Endometrial microvascular endothelial cells (primary cell): Measurements from ENCODE around the gene ZNF331. TPM values are rescaled to one million over a fixed set of nuclear protein-coding genes. Genes with fewer than 3 reads are reported as not detected.

Source experiments
- in situ Hi-C: cut with HindIII; loops from 2 replicates; pipeline ENCODE4 v1.10.0; 2017; ENCODE audit warnings: low sequenced_read_pairs, low pct_unique_long_range_greater_than_20kb; ENCODE audit errors: inconsistent ontology term
- total RNA-seq: library from RNA; depleted of rRNA; stranded (reverse); fragments of >200 nt; gene quantifications from one replicate; pipeline ENCODE4 v1.2.3, GENCODE V29; 2015; ENCODE audit errors: inconsistent ontology term

ZNF331 gene
- total RNA-seq, 1 donor from 2014 or later: 4.7 TPM

GRCh38 chr19:53519446-53519845 is 18.5 kb upstream of the ZNF331 start:
- in situ Hi-C loops: no loop called here

GRCh38 chr19:53520163-53520546 is 17.8 kb upstream of the ZNF331 start:
- in situ Hi-C loops: no loop called here

- in situ Hi-C loops: no loop called here
These were observed 17.2 kb upstream of the ZNF331 start for GRCh38 chr19:53520547-53521372.

- in situ Hi-C loops: no loop called here
These were observed 16.4 kb upstream of the ZNF331 start for GRCh38 chr19:53521373-53522202.

GRCh38 chr19:53525922-53526321 is 12.0 kb upstream of the ZNF331 start:
- in situ Hi-C loops: no loop called here

GRCh38 chr19:53530622-53531021 is 7.3 kb upstream of the ZNF331 start:
- in situ Hi-C loops: no loop called here

- in situ Hi-C loops: no loop called here
These were observed 6.5 kb upstream of the ZNF331 start for GRCh38 chr19:53531457-53531856.

- in situ Hi-C loops: no loop called here
These were observed 5.6 kb upstream of the ZNF331 start for GRCh38 chr19:53532362-53532761.

- in situ Hi-C loops: no loop called here
These were observed 1.8 kb upstream of the ZNF331 start for GRCh38 chr19:53536225-53536548.

- in situ Hi-C loops: no loop called here
These were observed 824 bp upstream of the ZNF331 start for GRCh38 chr19:53537121-53537520.

DNA sequence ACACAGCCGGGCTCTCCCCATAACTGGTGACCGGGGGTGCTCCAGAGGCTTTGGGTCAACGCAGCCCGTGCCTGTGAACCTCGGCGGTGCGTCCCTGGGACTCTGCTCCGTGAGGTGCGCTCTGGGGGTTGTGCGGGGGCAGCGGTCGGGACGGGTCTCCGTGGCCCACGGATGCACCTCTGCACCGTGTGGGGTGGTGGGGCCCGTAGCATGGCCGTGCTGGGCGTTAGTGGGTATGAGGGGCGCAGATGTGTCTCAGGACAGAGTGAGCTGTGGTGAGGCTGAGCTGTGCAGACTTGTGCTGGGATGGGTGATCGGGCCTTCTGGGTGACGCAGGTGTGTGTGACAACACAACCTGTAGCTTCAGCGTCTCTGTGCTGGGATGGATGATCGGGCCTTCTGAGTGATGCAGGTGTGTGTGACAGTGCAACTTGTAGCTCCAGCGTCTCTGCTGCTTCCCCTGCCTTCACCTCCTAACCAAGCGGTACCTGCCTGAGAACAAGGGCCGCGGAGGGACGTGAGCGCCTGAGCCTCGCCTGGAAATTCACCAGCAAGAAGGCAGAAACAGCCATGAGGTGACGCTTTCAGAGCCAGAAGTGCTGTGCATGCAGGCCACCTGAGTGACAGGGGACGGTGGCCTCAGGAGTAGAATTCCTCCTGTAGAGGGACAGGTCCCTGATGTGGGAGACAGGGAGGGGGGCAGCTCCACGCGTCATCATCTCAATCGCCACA is 599 bp downstream of the ZNF331 start:
- in situ Hi-C loops: no loop called here

- in situ Hi-C loops: no loop called here
These were observed 2.1 kb downstream of the ZNF331 start for GRCh38 chr19:53540091-53540490.

GRCh38 chr19:53541971-53542370 is 4.0 kb downstream of the ZNF331 start:
- in situ Hi-C loops: no loop called here

DNA sequence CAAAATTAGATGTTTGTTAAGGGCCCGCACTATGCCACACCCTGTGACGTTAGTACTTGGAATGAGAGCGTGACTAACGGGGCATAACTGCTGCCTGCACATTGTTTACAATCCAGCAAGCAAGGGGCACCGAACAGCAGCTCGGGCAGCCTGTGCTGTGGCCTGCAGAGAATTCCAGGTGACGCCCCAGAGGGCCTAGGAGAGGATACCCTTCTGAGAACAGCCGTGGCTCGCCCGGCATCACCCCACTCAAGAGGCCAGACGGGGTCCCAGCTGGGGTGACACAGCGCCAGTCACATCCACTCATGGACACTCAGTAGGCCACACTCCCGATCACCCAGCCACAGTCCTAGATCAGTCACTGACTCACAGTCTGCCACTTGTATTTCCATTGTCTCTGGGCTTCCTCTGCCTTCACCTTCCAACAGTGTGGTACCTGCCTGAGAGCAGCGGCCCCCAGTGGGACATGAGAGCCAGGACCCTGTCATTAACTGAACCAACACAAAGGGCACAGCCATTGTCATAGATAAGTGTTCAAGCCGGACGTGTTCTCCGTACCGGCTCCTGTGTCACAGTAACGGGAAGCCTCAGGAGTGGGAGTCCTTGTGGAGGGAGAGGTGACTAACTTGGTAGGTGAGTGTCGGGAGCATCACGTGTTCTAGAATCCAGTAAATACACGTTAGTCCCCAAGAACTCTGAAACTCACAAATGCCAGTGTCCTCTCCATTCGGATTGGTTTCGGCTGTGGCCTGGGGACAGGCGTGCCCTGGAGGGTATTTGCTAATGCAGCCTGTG is 7.5 kb downstream of the ZNF331 start:
- in situ Hi-C loops: no loop called here

DNA sequence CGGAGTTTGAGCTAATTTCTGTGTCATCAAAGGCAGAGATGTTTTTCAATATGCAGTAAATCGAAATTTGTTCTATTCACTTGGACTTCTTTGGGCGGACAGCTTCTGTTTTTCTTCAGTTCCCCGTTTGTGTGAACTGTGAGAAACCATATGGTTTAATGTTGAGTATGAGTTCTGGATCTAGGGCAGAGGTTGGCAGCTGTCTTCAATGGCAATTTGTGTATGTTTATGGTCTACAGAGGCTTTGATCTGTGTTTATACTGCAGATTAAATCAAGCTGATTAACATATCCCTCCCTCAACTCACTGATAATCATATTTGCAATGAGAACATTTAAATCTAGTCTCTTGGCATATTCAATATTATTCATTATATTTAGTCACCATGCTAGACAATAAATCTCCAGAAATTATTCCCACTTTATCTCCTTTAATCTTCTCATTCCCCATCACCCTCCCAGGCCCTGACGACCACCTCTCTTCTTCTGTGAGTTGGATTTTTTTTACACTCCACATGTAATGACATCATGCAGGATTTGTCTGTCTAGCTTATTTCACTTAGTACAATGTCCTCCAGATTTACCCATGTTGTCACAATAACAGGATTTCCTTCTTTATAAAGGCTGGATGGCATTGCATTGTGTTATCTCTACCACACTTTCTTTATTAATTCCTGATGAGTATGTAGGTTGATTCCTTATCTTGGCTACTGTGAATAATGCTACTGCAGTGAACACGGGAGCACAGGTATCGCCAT is 9.0 kb downstream of the ZNF331 start:
- in situ Hi-C loops: no loop called here

DNA sequence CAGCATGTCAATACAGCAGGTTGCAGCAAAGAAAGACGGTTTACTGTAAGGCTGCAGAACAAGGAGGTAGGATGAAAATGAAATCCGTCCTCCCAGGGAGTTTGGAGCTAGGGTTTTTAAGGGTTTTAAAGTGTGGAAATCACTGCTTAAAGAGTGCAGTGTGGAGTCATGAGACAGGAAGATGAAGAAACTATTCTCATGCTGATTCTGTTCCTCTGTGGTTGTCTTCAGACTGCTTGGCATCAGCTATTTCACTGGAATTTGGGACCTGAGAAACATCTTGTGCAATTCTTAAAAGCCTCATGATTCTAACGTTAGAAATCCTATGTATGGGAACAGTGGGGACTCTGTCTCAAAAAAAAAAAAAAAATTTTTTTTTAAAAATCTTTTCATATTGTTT is 11.4 kb downstream of the ZNF331 start:
- in situ Hi-C loops: no loop called here

GRCh38 chr19:53552001-53552721 is 14.2 kb downstream of the ZNF331 start:
- in situ Hi-C loops: no loop called here

- in situ Hi-C loops: no loop called here
These were observed 15.2 kb downstream of the ZNF331 start for GRCh38 chr19:53553156-53553555.
